Testis (tissue), 2 donors: ENCODE results near the gene TSSK2.

Experiments used
- CTCF ChIP-seq, 3 experiments: fragments of 450-650 bp in 2 of 3; fragments of 200-600 bp in 1 of 3; sonication (generic) in 1 of 3; IDR thresholded peaks; one replicate each; pipeline ENCODE4 v1.5.1; 2016 to 2019; ENCODE audit warnings: antibody characterized with exemption in 3 of 3, mild to moderate bottlenecking in 2 of 3, moderate library complexity in 1 of 3
- POLR2A ChIP-seq: fragments of 450-650 bp; IDR thresholded peaks from one replicate; pipeline ENCODE4 v1.6.1; 2017; ENCODE audit warnings: antibody characterized with exemption, mild to moderate bottlenecking, moderate library complexity

- TF ChIP-seq POLR2A = no peak
- TF ChIP-seq CTCF (IDR thresholded peaks at IDR 0.05) = no peak
These were observed 33.3 kb downstream of the TSSK2 start for GRCh38 chr22:19164425-19164824.
